ENCODE data around the gene SPO11. TPM values are rescaled to one million over a fixed set of nuclear protein-coding genes. Genes with fewer than 3 reads are reported as not detected.

SPO11 gene
- polyA plus RNA-seq, 2 of the 4 experiments (the other 2 are of a cell fraction) = not detected

DNA sequence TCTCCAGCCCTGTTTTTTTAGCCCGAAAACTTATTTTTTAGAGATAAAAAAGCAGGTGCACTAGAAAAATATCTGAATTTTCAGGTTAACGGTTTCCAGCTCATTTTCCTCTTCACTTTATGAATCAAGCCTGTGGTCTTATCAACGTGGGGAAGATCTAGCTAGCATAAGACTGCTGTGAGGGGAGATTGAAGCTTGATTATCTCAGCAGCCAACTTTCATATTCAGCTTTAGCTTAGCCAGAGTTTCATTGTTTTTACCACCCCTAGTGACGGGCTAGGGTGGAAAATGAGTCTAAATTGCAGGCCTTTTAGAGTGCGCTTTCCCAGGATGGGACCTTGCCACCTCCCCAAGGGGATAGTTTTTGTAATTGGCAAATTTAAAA, 49.7 kb downstream of the SPO11 start:
- Histone ChIP-seq H3K27ac (no peak overlapping the region), H3K9me3 (no peaks in the 10 kb centered on the region), H3K4me3 (no peak overlapping the region), H3K4me2 (no peak overlapping the region), H3K4me1 (no peaks in the 10 kb centered on the region)
- no peak for FAIRE-seq
- CTCF ChIA-PET = interaction anchor here (0.8 to 7.6 kb wide), 10 partner anchors 10 to 131 kb away, joined by 3 to 97 read pairs (median 4); partner anchors contain the start of gene RBM38
- POLR2A ChIA-PET = no interaction called here
- no peak for DNase-seq (ENCODE audit: low read depth in 1 of 2, low spot score in 1 of 2)
- ATAC-seq = no peak
- TF ChIP-seq FOSL2 (IDR thresholded peaks at IDR 0.05) (no peak), FOSL2 (CRISPR knock-in tag; IDR thresholded peaks at IDR 0.05) (no peak), NPAS2 (CRISPR knock-in tag; IDR thresholded peaks at IDR 0.05; ENCODE audit: borderline replicate concordance) (no peak), CBX8 (IDR thresholded peaks at IDR 0.05) (no peak), MAZ (IDR thresholded peaks at IDR 0.05; ENCODE audit: borderline replicate concordance, low read depth, low read length) (no peak), EHF (CRISPR knock-in tag; IDR thresholded peaks at IDR 0.05) (no peak), GATA3 (IDR thresholded peaks at IDR 0.05; ENCODE audit: borderline replicate concordance) (no peak), POLR2AphosphoS2 (conservative IDR thresholded peaks at IDR 0.05; ENCODE audit: low read length) (no peak), HOXB5 (CRISPR knock-in tag; IDR thresholded peaks at IDR 0.05) (no peak), MAFK (IDR thresholded peaks at IDR 0.05; ENCODE audit: partially characterized antibody) (no peak), HEYL (CRISPR knock-in tag; IDR thresholded peaks at IDR 0.05) (no peak), HMGXB4 (CRISPR knock-in tag; IDR thresholded peaks at IDR 0.05; ENCODE audit: borderline replicate concordance) (no peak), HOXB13 (CRISPR knock-in tag; IDR thresholded peaks at IDR 0.05; ENCODE audit: low read depth) (no peak), NFE2L2 (conservative IDR thresholded peaks at IDR 0.05; ENCODE audit: low read length) (no peak), FOSB (CRISPR knock-in tag; IDR thresholded peaks at IDR 0.05) (no peak), REST (IDR thresholded peaks at IDR 0.05) (no peak)
- WGBS (ENCODE audit: missing lambda C conversion rate) = 90% methylated on average over 5 of the region's 5 CpGs

- 87% methylated on average over 10 of the region's 10 CpGs for WGBS (ENCODE audit: missing lambda C conversion rate)
- Histone ChIP-seq H3K27ac (no peak overlapping the region), H3K4me3 (no peak overlapping the region), H3K4me2 (no peak overlapping the region), H3K9me3 (no peaks in the 10 kb centered on the region), H3K4me1 (no peaks in the 10 kb centered on the region)
- ATAC-seq = no peak
- no peak for TF ChIP-seq FOSB (CRISPR knock-in tag; IDR thresholded peaks at IDR 0.05)
- TF ChIP-seq, protein P1, sequence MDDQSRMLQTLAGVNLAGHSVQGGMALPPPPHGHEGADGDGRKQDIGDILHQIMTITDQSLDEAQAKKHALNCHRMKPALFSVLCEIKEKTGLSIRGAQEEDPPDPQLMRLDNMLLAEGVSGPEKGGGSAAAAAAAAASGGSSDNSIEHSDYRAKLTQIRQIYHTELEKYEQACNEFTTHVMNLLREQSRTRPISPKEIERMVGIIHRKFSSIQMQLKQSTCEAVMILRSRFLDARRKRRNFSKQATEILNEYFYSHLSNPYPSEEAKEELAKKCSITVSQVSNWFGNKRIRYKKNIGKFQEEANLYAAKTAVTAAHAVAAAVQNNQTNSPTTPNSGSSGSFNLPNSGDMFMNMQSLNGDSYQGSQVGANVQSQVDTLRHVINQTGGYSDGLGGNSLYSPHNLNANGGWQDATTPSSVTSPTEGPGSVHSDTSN (IDR thresholded peaks at IDR 0.05) = no peak
- TF ChIP-seq, protein P2, sequence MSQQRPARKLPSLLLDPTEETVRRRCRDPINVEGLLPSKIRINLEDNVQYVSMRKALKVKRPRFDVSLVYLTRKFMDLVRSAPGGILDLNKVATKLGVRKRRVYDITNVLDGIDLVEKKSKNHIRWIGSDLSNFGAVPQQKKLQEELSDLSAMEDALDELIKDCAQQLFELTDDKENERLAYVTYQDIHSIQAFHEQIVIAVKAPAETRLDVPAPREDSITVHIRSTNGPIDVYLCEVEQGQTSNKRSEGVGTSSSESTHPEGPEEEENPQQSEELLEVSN (IDR thresholded peaks at IDR 0.05; ENCODE audit: borderline replicate concordance, low read depth) = no peak
- TF ChIP-seq KDM1A (IDR thresholded peaks at IDR 0.05; ENCODE audit: low read depth) = no peak
- TF ChIP-seq HDAC2 (IDR thresholded peaks at IDR 0.05) = no peak
- no peak for TF ChIP-seq EHF (CRISPR knock-in tag; IDR thresholded peaks at IDR 0.05)
- TF ChIP-seq HOXA7 (CRISPR knock-in tag; IDR thresholded peaks at IDR 0.05) = no peak
- TF ChIP-seq MAZ (IDR thresholded peaks at IDR 0.05; ENCODE audit: borderline replicate concordance, low read depth, low read length) = no peak
- TF ChIP-seq, protein P3, sequence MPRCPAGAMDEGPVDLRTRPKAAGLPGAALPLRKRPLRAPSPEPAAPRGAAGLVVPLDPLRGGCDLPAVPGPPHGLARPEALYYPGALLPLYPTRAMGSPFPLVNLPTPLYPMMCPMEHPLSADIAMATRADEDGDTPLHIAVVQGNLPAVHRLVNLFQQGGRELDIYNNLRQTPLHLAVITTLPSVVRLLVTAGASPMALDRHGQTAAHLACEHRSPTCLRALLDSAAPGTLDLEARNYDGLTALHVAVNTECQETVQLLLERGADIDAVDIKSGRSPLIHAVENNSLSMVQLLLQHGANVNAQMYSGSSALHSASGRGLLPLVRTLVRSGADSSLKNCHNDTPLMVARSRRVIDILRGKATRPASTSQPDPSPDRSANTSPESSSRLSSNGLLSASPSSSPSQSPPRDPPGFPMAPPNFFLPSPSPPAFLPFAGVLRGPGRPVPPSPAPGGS (IDR thresholded peaks at IDR 0.05) = no peak
- TF ChIP-seq GATA3 (IDR thresholded peaks at IDR 0.05; ENCODE audit: borderline replicate concordance) = no peak
- TF ChIP-seq CBX8 (IDR thresholded peaks at IDR 0.05) = no peak
- no peak for TF ChIP-seq HOXB13 (CRISPR knock-in tag; IDR thresholded peaks at IDR 0.05; ENCODE audit: low read depth)
- TF ChIP-seq ATOH8 (CRISPR knock-in tag; IDR thresholded peaks at IDR 0.05; ENCODE audit: low read depth) = no peak
- no peak for TF ChIP-seq HEYL (CRISPR knock-in tag; IDR thresholded peaks at IDR 0.05)
- TF ChIP-seq RAD21 (conservative IDR thresholded peaks at IDR 0.05 in 1 of 2, IDR thresholded peaks at IDR 0.05 in 1 of 2) = no peak
- TF ChIP-seq NPAS2 (CRISPR knock-in tag; IDR thresholded peaks at IDR 0.05; ENCODE audit: borderline replicate concordance) = no peak
- no peak for TF ChIP-seq EHMT2 (IDR thresholded peaks at IDR 0.05; ENCODE audit: low read depth)
- no peak for TF ChIP-seq SREBF2 (IDR thresholded peaks at IDR 0.05)
- no peak for TF ChIP-seq JUN (IDR thresholded peaks at IDR 0.05)
- POLR2A ChIA-PET = no interaction called here
- no peak for FAIRE-seq
- DNase-seq (ENCODE audit: low read depth in 1 of 2, low spot score in 1 of 2) = no peak
- CTCF ChIA-PET = interaction anchor here (0.8 to 7.6 kb wide), 17 partner anchors 8 to 230 kb away, joined by 3 to 97 read pairs (median 5); partner anchors contain the start of gene RBM38
Measured at GRCh38 chr20:57380081-57380750, 50.6 kb downstream of the SPO11 start.
